HG03342 (cell line): ENCODE data around the gene CD40LG.

Source experiments
- ATAC-seq: cut with Tn5 transposase; IDR thresholded peaks from one replicate; pipeline ENCODE4 v1.9.1; 2021; ENCODE audit warnings: mild to moderate bottlenecking, moderate library complexity; ENCODE audit not compliant: unreplicated experiment

CD40LG gene

GRCh38 chrX:136692271-136692670 is 44.3 kb downstream of the CD40LG start:
- ATAC-seq, result no peak

GRCh38 chrX:136694431-136695087 is 46.6 kb downstream of the CD40LG start:
- peak; percentile 75 for ATAC-seq

GRCh38 chrX:136697156-136697555 is 49.2 kb downstream of the CD40LG start:
- no peak for ATAC-seq

GRCh38 chrX:136708348-136708747 is 60.4 kb downstream of the CD40LG start:
- ATAC-seq, result no peak
